Natural killer cell (primary cell): Measurements from ENCODE around the gene SEMA3C. TPM values are rescaled to one million over a fixed set of nuclear protein-coding genes. Genes with fewer than 3 reads are reported as not detected.

Experiments
- ATAC-seq, 3 donors: fragments of 150-1000 bp in 2 of 3; fragments of 200-7000 bp in 1 of 3; cut with Tn5 transposase; 1 replicate in 1 of 3; 2 replicates in 2 of 3; pipeline ENCODE4 v1.10.0; 2021; ENCODE audit warnings: mild to moderate bottlenecking in 2 of 3, moderate library complexity in 2 of 3
- DNase-seq, 2 donors: peaks; one replicate each; pipeline versions ENCODE4 v3.0.0 to v3.0.0-alpha.2; 2013 to 2021; ENCODE audit warnings: mixed read lengths in 1 of 2
- H3K27ac ChIP-seq: one replicate; pipeline ENCODE4 v1.5.1; 2013; ENCODE audit warnings: mild to moderate bottlenecking, low read length
- H3K27me3 ChIP-seq: one replicate; pipeline ENCODE4 v1.6.1; 2013; ENCODE audit warnings: low read length; ENCODE audit not compliant: control insufficient read depth, insufficient read depth
- H3K36me3 ChIP-seq: one replicate; pipeline ENCODE4 v1.6.1; 2013; ENCODE audit warnings: low read length; ENCODE audit not compliant: control insufficient read depth, insufficient read depth
- H3K4me1 ChIP-seq: one replicate; pipeline ENCODE4 v1.6.1; 2013; ENCODE audit warnings: low read length; ENCODE audit not compliant: control insufficient read depth, insufficient read depth
- H3K4me3 ChIP-seq: one replicate; pipeline ENCODE4 v1.5.1; 2013; ENCODE audit warnings: low read length
- H3K9me3 ChIP-seq: one replicate; pipeline ENCODE4 v1.6.1; 2013; ENCODE audit warnings: low read length; ENCODE audit not compliant: control insufficient read depth, insufficient read depth
- H3K27ac Mint-ChIP-seq, 2 donors: one replicate each; pipeline ENCODE4 v1.8.0; 2022; ENCODE audit warnings: mild to moderate bottlenecking in 2 of 2, mixed read lengths in 2 of 2, moderate library complexity in 1 of 2
- H3K27me3 Mint-ChIP-seq, 2 donors: one replicate each; pipeline ENCODE4 v1.8.0; 2022; ENCODE audit warnings: low read depth in 2 of 2, mixed read lengths in 2 of 2
- H3K36me3 Mint-ChIP-seq: one replicate; pipeline ENCODE4 v1.8.0; 2022; ENCODE audit warnings: mixed read lengths
- H3K4me1 Mint-ChIP-seq, 2 donors: one replicate each; pipeline ENCODE4 v1.8.0; 2022; ENCODE audit warnings: mixed read lengths in 2 of 2
- H3K4me3 Mint-ChIP-seq: one replicate; pipeline ENCODE4 v1.8.0; 2022; ENCODE audit warnings: mild to moderate bottlenecking, moderate library complexity, mixed read lengths
- H3K9me3 Mint-ChIP-seq, 2 donors: one replicate each; pipeline ENCODE4 v1.8.0; 2022; ENCODE audit warnings: mixed read lengths in 2 of 2
- WGBS: methylation state at CpG from one replicate; pipeline ENCODE4 v1.1.7; 2013; ENCODE audit warnings: missing lambda C conversion rate; ENCODE audit not compliant: insufficient coverage; 5-methylcytosine and 5-hydroxymethylcytosine counted together
- intact Hi-C: fragments of 100-400 bp; cut with micrococcal nuclease; formaldehyde crosslinking; loops from one replicate; pipeline ENCODE4 v1.14.2; 2022
- total RNA-seq, 4 donors: library from RNA; stranded (reverse); fragments of 120-200 nt in 1 of 4; gene quantifications; one replicate each; pipeline versions ENCODE4 v1.2.3 to v1.2.4, GENCODE V29; 2013 to 2022
- TF ChIP-seq, protein P1 (sequence below): fragments of 200-600 bp; IDR thresholded peaks from one replicate; pipeline ENCODE4 v1.8.0; 2022; ENCODE audit warnings: antibody characterized with exemption

SEMA3C gene
- total RNA-seq, 3 donors from 2014 or later (not counting 1 experiment from before 2014, with no cell fraction given) = 0.41 to 12.2 (median 0.94) TPM

DNA sequence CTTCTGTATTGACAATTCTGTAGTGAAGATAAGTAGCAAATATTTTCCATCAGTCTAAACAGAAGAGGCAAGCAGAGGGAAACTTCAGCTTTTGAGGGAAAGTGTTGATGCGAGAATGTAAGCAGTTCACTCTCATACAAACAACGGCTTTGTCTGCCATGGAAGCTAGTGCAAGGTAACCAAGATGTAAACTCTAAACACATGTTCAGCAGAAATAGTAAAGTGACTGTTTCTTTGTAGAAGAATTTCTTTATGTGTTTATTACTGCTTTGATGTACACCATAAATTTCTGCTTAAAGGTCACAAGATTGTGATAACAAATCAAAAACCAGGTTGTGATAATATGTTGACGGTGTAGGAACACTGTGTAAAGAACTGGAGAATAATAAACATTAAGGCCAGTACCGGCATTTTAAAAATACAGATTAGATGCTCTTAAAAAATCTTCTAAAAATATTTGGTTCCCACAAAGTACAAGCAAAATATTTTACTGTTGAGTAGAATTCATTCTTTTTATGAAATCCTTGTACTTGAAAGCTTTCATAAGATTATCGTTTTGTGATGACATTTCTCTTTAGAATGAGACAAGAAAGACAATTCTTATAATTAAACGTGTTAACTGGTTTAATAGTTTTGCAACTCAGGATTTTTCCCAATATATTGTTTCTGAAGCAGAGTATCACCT is 34.2 kb downstream of the SEMA3C start:
- Histone ChIP-seq H3K9me3 (no peaks in the 10 kb centered on the region), H3K4me3 (no peak overlapping the region), H3K27me3 (no peaks in the 10 kb centered on the region), H3K4me1 (no peaks in the 10 kb centered on the region), H3K36me3 (no peaks in the 10 kb centered on the region), H3K27ac (no peak overlapping the region)
- H3K4me3 Mint-ChIP-seq = no peak overlapping the region
- H3K9me3 Mint-ChIP-seq = no peaks in the 10 kb centered on the region
- TF ChIP-seq, protein P1, sequence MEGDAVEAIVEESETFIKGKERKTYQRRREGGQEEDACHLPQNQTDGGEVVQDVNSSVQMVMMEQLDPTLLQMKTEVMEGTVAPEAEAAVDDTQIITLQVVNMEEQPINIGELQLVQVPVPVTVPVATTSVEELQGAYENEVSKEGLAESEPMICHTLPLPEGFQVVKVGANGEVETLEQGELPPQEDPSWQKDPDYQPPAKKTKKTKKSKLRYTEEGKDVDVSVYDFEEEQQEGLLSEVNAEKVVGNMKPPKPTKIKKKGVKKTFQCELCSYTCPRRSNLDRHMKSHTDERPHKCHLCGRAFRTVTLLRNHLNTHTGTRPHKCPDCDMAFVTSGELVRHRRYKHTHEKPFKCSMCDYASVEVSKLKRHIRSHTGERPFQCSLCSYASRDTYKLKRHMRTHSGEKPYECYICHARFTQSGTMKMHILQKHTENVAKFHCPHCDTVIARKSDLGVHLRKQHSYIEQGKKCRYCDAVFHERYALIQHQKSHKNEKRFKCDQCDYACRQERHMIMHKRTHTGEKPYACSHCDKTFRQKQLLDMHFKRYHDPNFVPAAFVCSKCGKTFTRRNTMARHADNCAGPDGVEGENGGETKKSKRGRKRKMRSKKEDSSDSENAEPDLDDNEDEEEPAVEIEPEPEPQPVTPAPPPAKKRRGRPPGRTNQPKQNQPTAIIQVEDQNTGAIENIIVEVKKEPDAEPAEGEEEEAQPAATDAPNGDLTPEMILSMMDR = no peak
- no peak for DNase-seq
- ATAC-seq = no peak
- WGBS = 93% methylated on average over 2 of the region's 6 CpGs
- H3K4me1 Mint-ChIP-seq = no peaks in the 10 kb centered on the region
- intact Hi-C loops = loop anchor here (10.0 kb wide), 1 partner anchor 60 kb away; no protein-coding TSS in a partner anchor
- H3K27ac Mint-ChIP-seq = no peak overlapping the region
- H3K27me3 Mint-ChIP-seq = no peaks in the 10 kb centered on the region
- no peaks in the 10 kb centered on the region for H3K36me3 Mint-ChIP-seq

DNA sequence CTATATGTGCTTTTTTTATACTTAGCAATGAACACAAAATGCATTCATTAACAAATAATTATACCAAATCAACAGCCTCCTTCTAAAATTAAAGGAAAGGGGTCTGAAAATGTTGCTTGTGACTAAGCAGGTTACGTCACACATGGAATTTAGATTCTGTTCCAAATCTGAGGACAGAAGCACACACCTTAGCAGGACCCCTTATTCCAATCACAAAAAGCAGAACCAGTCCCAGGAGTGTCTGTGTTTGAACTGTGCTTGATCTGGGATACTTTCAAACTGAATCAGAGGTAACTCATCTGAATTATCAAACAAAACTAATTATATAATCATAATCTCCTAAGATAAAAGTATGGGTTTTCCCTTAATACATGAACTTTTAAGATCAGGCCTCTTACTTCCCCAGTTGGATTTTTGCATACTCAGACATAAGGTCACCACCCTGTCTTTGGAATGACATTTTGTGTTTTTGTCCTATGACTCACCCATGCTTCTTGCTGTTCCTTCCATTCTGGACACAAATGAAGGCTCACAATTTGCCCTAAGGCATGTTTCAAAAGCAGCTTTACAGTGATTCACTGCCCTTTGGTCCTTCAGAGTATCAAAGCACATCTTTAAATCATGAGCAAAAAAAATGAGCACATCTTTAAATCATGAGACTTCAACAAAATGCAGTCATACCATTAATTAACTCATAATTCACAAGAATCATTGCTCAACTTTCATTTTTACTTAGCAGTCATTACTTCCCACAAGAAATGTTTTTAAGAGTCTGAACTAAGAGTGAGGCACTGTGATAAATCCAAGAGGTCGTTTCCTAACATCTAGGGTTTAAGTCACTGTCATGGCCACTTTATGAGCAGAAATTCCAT is 35.5 kb downstream of the SEMA3C start:
- no peaks in the 10 kb centered on the region for H3K4me1 Mint-ChIP-seq
- no peaks in the 10 kb centered on the region for H3K27me3 Mint-ChIP-seq
- no peak overlapping the region for H3K27ac Mint-ChIP-seq
- WGBS = 62% methylated on average over 1 of the region's 2 CpGs
- Histone ChIP-seq H3K4me3 (no peak overlapping the region), H3K27ac (no peak overlapping the region), H3K9me3 (no peaks in the 10 kb centered on the region), H3K4me1 (no peaks in the 10 kb centered on the region), H3K36me3 (no peaks in the 10 kb centered on the region), H3K27me3 (no peaks in the 10 kb centered on the region)
- no peaks in the 10 kb centered on the region for H3K36me3 Mint-ChIP-seq
- no peaks in the 10 kb centered on the region for H3K9me3 Mint-ChIP-seq
- no peak for ATAC-seq
- intact Hi-C loops = loop anchor here (10.0 kb wide), 1 partner anchor 61 kb away; no protein-coding TSS in a partner anchor
- no peak overlapping the region for H3K4me3 Mint-ChIP-seq
- DNase-seq = no peak
- TF ChIP-seq, protein P1 = no peak

DNA sequence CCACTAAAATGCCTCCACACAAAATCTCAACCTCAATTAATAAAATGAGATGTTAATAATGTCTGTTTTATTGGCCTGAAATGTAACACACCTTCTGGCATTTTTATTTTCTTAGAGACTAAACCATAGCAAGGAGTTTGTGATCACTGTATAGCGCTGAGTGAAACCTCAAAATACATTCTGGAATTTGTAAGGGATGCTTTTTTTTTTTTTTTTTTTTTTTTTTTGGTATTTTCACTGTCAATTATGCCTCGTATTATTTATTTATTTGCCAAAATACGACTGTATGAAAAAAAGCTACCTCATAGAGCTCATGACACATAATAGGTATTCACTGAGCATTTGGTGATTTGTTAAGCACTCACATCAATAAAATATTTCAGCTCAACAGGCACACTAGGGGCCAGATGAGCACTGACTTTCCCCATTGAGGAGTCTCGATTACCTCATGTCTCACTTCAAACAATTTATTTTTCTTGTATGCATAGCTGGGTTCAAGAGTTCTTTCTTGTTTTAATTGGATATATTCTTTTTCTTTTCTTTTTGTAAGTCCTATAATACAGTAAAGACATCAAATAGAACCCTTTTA is 36.5 kb downstream of the SEMA3C start:
- Histone ChIP-seq H3K27ac (no peak overlapping the region), H3K36me3 (no peaks in the 10 kb centered on the region), H3K4me1 (no peaks in the 10 kb centered on the region), H3K9me3 (no peaks in the 10 kb centered on the region), H3K27me3 (no peaks in the 10 kb centered on the region), H3K4me3 (no peak overlapping the region)
- ATAC-seq (no peak), DNase-seq (no peak)
- Mint-ChIP-seq H3K9me3 (no peaks in the 10 kb centered on the region), H3K4me1 (peaks cover under 1% of the 10 kb centered on the region in 2 donors), H3K36me3 (no peaks in the 10 kb centered on the region), H3K4me3 (no peak overlapping the region), H3K27ac (no peak overlapping the region), H3K27me3 (no peaks in the 10 kb centered on the region)
- intact Hi-C loops = loop anchor here (10.0 kb wide), 1 partner anchor 62 kb away; no protein-coding TSS in a partner anchor
- TF ChIP-seq, protein P1 = no peak
- 100% methylated on average over 1 of the region's 4 CpGs for WGBS
